ENCODE measurements around the gene TRABD2B. TPM values are rescaled to one million over a fixed set of nuclear protein-coding genes. Genes with fewer than 3 reads are reported as not detected.

Gene TRABD2B
- total RNA-seq, 4 donors from 2014 or later, result 0.83 to 2.6 (median 1.9) TPM

GRCh38 chr1:47935856-47936255 lies 61.3 kb downstream of the TRABD2B start:
- H3K27ac ChIP-seq, result no peak overlapping the region
- no peaks in the 10 kb centered on the region for H3K9me3 ChIP-seq
- DNase-seq (ENCODE audit: low spot score in 2 of 2), result no peak
- TF ChIP-seq CTCF (IDR thresholded peaks at IDR 0.05) (no peak), EP300 (IDR thresholded peaks at IDR 0.05) (no peak)
- peaks cover 26% of the 10 kb centered on the region for H3K4me1 ChIP-seq
- peaks cover 3% of the 10 kb centered on the region for H3K27me3 ChIP-seq
- 84% methylated on average over 1 of the region's 1 CpG for WGBS
- H3K36me3 ChIP-seq, result no peaks in the 10 kb centered on the region
- no peak overlapping the region for H3K4me3 ChIP-seq

DNA sequence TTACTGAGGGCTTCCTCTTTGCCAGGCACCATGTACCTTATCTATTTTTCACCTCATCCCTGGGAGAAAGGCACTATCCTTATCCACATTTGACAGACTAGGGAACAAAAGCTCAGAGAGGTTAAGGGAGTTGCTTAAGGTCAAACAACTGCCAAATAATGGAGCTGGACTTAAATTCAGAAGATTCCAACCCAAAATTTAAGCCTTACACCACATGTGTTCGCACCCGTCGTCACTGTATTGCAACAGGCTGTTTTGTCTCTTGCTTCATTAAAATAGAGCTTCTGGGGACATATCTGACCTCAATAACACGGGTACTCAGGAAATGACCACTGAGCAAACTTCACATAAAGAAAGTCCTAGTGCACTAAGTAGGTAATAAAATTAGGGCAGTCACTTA lies 62.0 kb downstream of the TRABD2B start:
- Histone ChIP-seq H3K27ac (peak overlapping the region; percentile 76), H3K9me3 (no peaks in the 10 kb centered on the region), H3K27me3 (peaks cover 3% of the 10 kb centered on the region), H3K4me1 (peaks cover 28% of the 10 kb centered on the region), H3K4me3 (no peak overlapping the region), H3K36me3 (no peaks in the 10 kb centered on the region)
- no peak for TF ChIP-seq CTCF (IDR thresholded peaks at IDR 0.05)
- peak in 2 of 3 donors; percentile 22 to 63 for TF ChIP-seq POLR2AphosphoS5 (IDR thresholded peaks at IDR 0.05)
- 55% methylated on average over 4 of the region's 4 CpGs for WGBS
- no peak for DNase-seq (ENCODE audit: low spot score in 2 of 2)

GRCh38 chr1:47934243-47934805 lies 62.9 kb downstream of the TRABD2B start:
- H3K27me3 ChIP-seq, result peaks cover 3% of the 10 kb centered on the region
- H3K27ac ChIP-seq, result peak overlapping the region; percentile 76
- no peaks in the 10 kb centered on the region for H3K36me3 ChIP-seq
- H3K4me3 ChIP-seq, result no peak overlapping the region
- peaks cover 28% of the 10 kb centered on the region for H3K4me1 ChIP-seq
- peak; percentile 89 to 91 for DNase-seq (ENCODE audit: low spot score in 2 of 2)
- TF ChIP-seq POLR2AphosphoS5 (IDR thresholded peaks at IDR 0.05), result peak in 1 of 3 donors; percentile 57
- TF ChIP-seq POLR2A (IDR thresholded peaks at IDR 0.05), result no peak
- 24% methylated on average over 3 of the region's 9 CpGs for WGBS
- H3K9me3 ChIP-seq, result no peaks in the 10 kb centered on the region

DNA sequence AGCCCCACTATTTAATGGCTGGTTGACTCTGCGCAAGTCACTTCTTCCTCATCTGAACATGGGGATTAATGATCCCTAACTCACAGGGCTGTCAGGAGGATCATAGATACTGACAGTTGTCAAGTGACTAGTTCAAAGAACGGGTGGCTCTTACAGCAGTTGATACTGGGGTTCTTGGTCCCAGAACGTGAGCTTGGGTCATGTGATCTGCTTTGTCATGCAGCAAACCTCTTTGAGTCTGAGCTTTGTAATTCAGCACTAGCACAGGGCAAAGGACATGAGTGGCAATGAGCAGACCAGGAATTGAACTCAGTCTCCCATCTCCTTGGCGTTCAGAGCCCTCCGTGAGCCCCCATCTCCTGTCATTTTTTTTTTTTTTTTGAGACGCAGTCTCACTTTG lies 64.4 kb downstream of the TRABD2B start:
- peaks cover 28% of the 10 kb centered on the region for H3K4me1 ChIP-seq
- no peak overlapping the region for H3K4me3 ChIP-seq
- TF ChIP-seq POLR2A (IDR thresholded peaks at IDR 0.05), result no peak
- TF ChIP-seq CTCF (IDR thresholded peaks at IDR 0.05), result no peak
- TF ChIP-seq EP300 (IDR thresholded peaks at IDR 0.05), result no peak
- no peak for TF ChIP-seq POLR2AphosphoS5 (IDR thresholded peaks at IDR 0.05)
- H3K27me3 ChIP-seq, result peaks cover 3% of the 10 kb centered on the region
- DNase-seq (ENCODE audit: low spot score in 2 of 2), result no peak
- H3K36me3 ChIP-seq, result no peaks in the 10 kb centered on the region
- H3K27ac ChIP-seq, result no peak overlapping the region
- WGBS, result 85% methylated on average over 6 of the region's 6 CpGs
- H3K9me3 ChIP-seq, result no peaks in the 10 kb centered on the region

DNA sequence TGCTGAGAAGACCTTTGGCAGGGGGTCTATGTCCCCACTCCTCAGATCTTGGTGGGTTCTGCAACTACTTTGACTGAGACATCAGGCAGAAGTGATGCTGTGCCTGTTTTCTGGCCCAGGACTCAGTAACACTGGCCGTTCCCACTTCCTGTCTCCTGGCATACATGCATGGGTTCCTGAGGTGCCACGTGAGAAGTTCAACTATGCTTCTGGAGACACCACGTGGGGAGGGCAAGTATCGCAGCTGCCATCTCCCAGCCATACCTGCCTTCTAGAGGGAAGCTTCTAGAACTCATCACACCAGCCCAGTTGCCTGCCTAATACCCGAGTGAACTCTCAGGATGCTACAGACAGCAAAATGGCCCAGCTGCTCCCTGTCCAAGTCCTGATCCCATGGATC lies 65.8 kb downstream of the TRABD2B start:
- WGBS, result 68% methylated on average over 3 of the region's 5 CpGs
- no peak for DNase-seq (ENCODE audit: low spot score in 2 of 2)
- TF ChIP-seq POLR2A (IDR thresholded peaks at IDR 0.05) (no peak), EP300 (IDR thresholded peaks at IDR 0.05) (no peak), CTCF (IDR thresholded peaks at IDR 0.05) (no peak), POLR2AphosphoS5 (IDR thresholded peaks at IDR 0.05) (no peak)
- Histone ChIP-seq H3K9me3 (no peaks in the 10 kb centered on the region), H3K27ac (no peak overlapping the region), H3K27me3 (peaks cover 3% of the 10 kb centered on the region), H3K4me3 (no peak overlapping the region), H3K36me3 (no peaks in the 10 kb centered on the region), H3K4me1 (peaks cover 41% of the 10 kb centered on the region)
